HG02840 (cell line): ENCODE measurements around the gene SIVA1.

ENCODE experiments used
- ATAC-seq: cut with Tn5 transposase; IDR thresholded peaks from one replicate; pipeline ENCODE4 v1.9.1; 2021; ENCODE audit warnings: mild to moderate bottlenecking, moderate library complexity, moderate number of reproducible peaks; ENCODE audit not compliant: unreplicated experiment, low FRiP score

Gene SIVA1

GRCh38 chr14:104792945-104793702 is 40.2 kb downstream of the SIVA1 start:
- no peak for ATAC-seq

GRCh38 chr14:104793703-104793959 is 40.7 kb downstream of the SIVA1 start:
- no peak for ATAC-seq

GRCh38 chr14:104794099-104794498 is 41.2 kb downstream of the SIVA1 start:
- ATAC-seq, result no peak

- ATAC-seq, result no peak
These were observed 41.7 kb downstream of the SIVA1 start for GRCh38 chr14:104794631-104794992.

GRCh38 chr14:104794993-104795780 is 42.2 kb downstream of the SIVA1 start, which contains the start of gene AKT1:
Gene AKT1 (minus strand): TSS chr14:104795748. CDS start chr14:104792643, 3,105 bp downstream.
- ATAC-seq, result peak; percentile 20

GRCh38 chr14:104795781-104796686 is 43.1 kb downstream of the SIVA1 start:
- ATAC-seq, result peak; percentile 34

- no peak for ATAC-seq
These were observed 43.7 kb downstream of the SIVA1 start for GRCh38 chr14:104796687-104797081.

GRCh38 chr14:104797115-104798044 is 44.4 kb downstream of the SIVA1 start:
- no peak for ATAC-seq

GRCh38 chr14:104798300-104799243 is 45.6 kb downstream of the SIVA1 start:
- no peak for ATAC-seq

GRCh38 chr14:104799244-104800014 is 46.5 kb downstream of the SIVA1 start:
- ATAC-seq, result no peak

GRCh38 chr14:104800015-104800770 is 47.2 kb downstream of the SIVA1 start:
- ATAC-seq, result no peak

GRCh38 chr14:104800771-104801519 is 48.0 kb downstream of the SIVA1 start, which contains the start of gene ZBTB42:
Gene ZBTB42 (plus strand): TSS chr14:104801101. CDS start chr14:104801198, 97 bp downstream.
- ATAC-seq, result no peak

- no peak for ATAC-seq
These were observed 48.8 kb downstream of the SIVA1 start for GRCh38 chr14:104801520-104802393.

GRCh38 chr14:104802394-104803184 is 49.6 kb downstream of the SIVA1 start:
- ATAC-seq, result no peak
